Esophagus squamous epithelium (tissue), 4 donors: ENCODE measurements around the gene LGALS4.

Source experiments
- POLR2A ChIP-seq, 4 donors: fragments of 450-650 bp; IDR thresholded peaks; one replicate each; pipeline ENCODE4 v1.6.1; 2017; ENCODE audit warnings: antibody characterized with exemption in 4 of 4, mild to moderate bottlenecking in 4 of 4, moderate library complexity in 3 of 4
- TF ChIP-seq, protein P1 (sequence below), 6 experiments: fragments of 450-650 bp in 4 of 6; fragments of 200-600 bp in 2 of 6; sonication (generic) in 2 of 6; IDR thresholded peaks; one replicate each; pipeline ENCODE4 v1.5.1; 2016 to 2019; ENCODE audit warnings: antibody characterized with exemption in 6 of 6, mild to moderate bottlenecking in 4 of 6, moderate library complexity in 4 of 6

GRCh38 chr19:38769635-38770211 lies 43.0 kb downstream of the LGALS4 start:
- TF ChIP-seq, protein P1, sequence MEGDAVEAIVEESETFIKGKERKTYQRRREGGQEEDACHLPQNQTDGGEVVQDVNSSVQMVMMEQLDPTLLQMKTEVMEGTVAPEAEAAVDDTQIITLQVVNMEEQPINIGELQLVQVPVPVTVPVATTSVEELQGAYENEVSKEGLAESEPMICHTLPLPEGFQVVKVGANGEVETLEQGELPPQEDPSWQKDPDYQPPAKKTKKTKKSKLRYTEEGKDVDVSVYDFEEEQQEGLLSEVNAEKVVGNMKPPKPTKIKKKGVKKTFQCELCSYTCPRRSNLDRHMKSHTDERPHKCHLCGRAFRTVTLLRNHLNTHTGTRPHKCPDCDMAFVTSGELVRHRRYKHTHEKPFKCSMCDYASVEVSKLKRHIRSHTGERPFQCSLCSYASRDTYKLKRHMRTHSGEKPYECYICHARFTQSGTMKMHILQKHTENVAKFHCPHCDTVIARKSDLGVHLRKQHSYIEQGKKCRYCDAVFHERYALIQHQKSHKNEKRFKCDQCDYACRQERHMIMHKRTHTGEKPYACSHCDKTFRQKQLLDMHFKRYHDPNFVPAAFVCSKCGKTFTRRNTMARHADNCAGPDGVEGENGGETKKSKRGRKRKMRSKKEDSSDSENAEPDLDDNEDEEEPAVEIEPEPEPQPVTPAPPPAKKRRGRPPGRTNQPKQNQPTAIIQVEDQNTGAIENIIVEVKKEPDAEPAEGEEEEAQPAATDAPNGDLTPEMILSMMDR (IDR thresholded peaks at IDR 0.05) = peak; percentile 91 to 99 (median 98)
- TF ChIP-seq POLR2A (IDR thresholded peaks at IDR 0.05) = peak in 1 of 4 donors; percentile 65
